HepG2 (cell line): Measurements from ENCODE around the gene CTRB2. TPM values are rescaled to one million over a fixed set of nuclear protein-coding genes. Genes with fewer than 3 reads are reported as not detected.
A peak's percentile ranks its signal among the peaks of the same experiment; 100 is the strongest.

Experiments used
- ATM ChIP-seq: fragments of 450-650 bp; IDR thresholded peaks from 2 replicates; pipeline ENCODE4 v1.7.1; 2017; ENCODE audit warnings: mild to moderate bottlenecking, borderline replicate concordance
- HNRNPH1 ChIP-seq: fragments of 200-400 bp; formaldehyde crosslinking; optimal IDR thresholded peaks from 2 replicates; pipeline ENCODE3; 2017; ENCODE audit warnings: mild to moderate bottlenecking, low read depth, low read length
- MAF1 ChIP-seq: sonication (generic); formaldehyde crosslinking; IDR thresholded peaks from 2 replicates; pipeline ENCODE4 v1.5.0; 2020; ENCODE audit warnings: missing genetic modification reagents, borderline replicate concordance
- MTF2 ChIP-seq: sonication (generic); formaldehyde crosslinking; IDR thresholded peaks from 2 replicates; pipeline ENCODE4 v1.5.0; 2020; ENCODE audit warnings: missing genetic modification reagents, borderline replicate concordance
- NKX3-1 ChIP-seq: sonication (generic); formaldehyde crosslinking; IDR thresholded peaks from 2 replicates; pipeline ENCODE4 v1.5.0; 2020; ENCODE audit warnings: missing genetic modification reagents
- NR2F1 ChIP-seq, 2 experiments: fragments of 450-650 bp in 1 of 2; formaldehyde crosslinking in 1 of 2; IDR thresholded peaks; 2 replicates each; pipeline versions ENCODE4 v1.5.0 to v1.6.1; 2016 to 2020; ENCODE audit warnings: mild to moderate bottlenecking in 1 of 2, missing compliant biosample characterization in 1 of 2, missing genetic modification reagents in 1 of 2, moderate library complexity in 1 of 2
- PHF5A ChIP-seq: IDR thresholded peaks from one replicate; pipeline ENCODE4 v1.6.1; 2018; ENCODE audit warnings: low read depth, missing genetic modification reagents; ENCODE audit not compliant: unreplicated experiment
- ZNF44 ChIP-seq: sonication (generic); formaldehyde crosslinking; IDR thresholded peaks from 2 replicates; pipeline ENCODE4 v1.5.1; 2020; ENCODE audit warnings: mild to moderate bottlenecking, missing genetic modification reagents
- ZNF782 ChIP-seq: sonication (generic); formaldehyde crosslinking; IDR thresholded peaks from 2 replicates; pipeline ENCODE4 v1.4.0; 2020; ENCODE audit warnings: missing genetic modification reagents, mild to moderate bottlenecking, borderline replicate concordance
- polyA plus RNA-seq, 8 experiments: library from polyadenylated mRNA; depleted of rRNA in 3 of 8; stranded (reverse) in 7 of 8; unstranded in 1 of 8; fragments of >200 nt; fragmentation: Illumina TruSeq in 4 of 8; extraction: Trizol in 4 of 8; gene quantifications; 2 replicates each; pipeline versions ENCODE4 v1.2.1 to v1.2.3, GENCODE V29; 2011 to 2016; ENCODE audit warnings: low read depth in 4 of 8, missing spikeins in 1 of 8, mixed read lengths in 1 of 8; ENCODE audit not compliant: insufficient read depth in 1 of 8
- total RNA-seq, 5 experiments: library from RNA; depleted of rRNA; stranded (reverse); fragments of >200 nt; fragmentation: Illumina TruSeq; extraction: Trizol; gene quantifications; 2 replicates each; pipeline ENCODE4 v1.2.3, GENCODE V29; 2016; ENCODE audit warnings: low read depth in 1 of 5
- TF ChIP-seq, protein P1 (sequence below): sonication (generic); formaldehyde crosslinking; IDR thresholded peaks from 2 replicates; pipeline ENCODE4 v1.4.0; 2020; ENCODE audit warnings: mild to moderate bottlenecking, missing genetic modification reagents
- TF ChIP-seq, protein P2 (sequence below): sonication (generic); formaldehyde crosslinking; IDR thresholded peaks from 2 replicates; pipeline ENCODE4 v1.8.1; 2023; ENCODE audit warnings: missing genetic modification reagents, inconsistent platforms, borderline replicate concordance
- TF ChIP-seq, protein P3 (sequence below): sonication (generic); formaldehyde crosslinking; IDR thresholded peaks from 2 replicates; pipeline ENCODE4 v1.5.0; 2020; ENCODE audit warnings: missing genetic modification reagents
- TF ChIP-seq, protein P4 (sequence below): IDR thresholded peaks from 2 replicates; pipeline ENCODE4 v1.6.1; 2016; ENCODE audit warnings: missing compliant biosample characterization, missing genetic modification reagents, borderline replicate concordance
- TF ChIP-seq, protein P5 (sequence below): sonication (generic); formaldehyde crosslinking; IDR thresholded peaks from 2 replicates; pipeline ENCODE4 v1.4.0; 2020; ENCODE audit warnings: missing genetic modification reagents
- TF ChIP-seq, protein P6 (sequence below): sonication (generic); formaldehyde crosslinking; IDR thresholded peaks from 2 replicates; pipeline ENCODE4 v1.5.0; 2020; ENCODE audit warnings: missing genetic modification reagents
- TF ChIP-seq, protein P7 (sequence below): IDR thresholded peaks from 2 replicates; pipeline ENCODE4 v1.6.1; 2016; ENCODE audit warnings: missing biosample characterization, missing genetic modification reagents, low read depth

The CTRB2 gene
- total and polyA plus RNA-seq, 2 of the 13 experiments (the other 11 are each of a cell fraction or from before 2014, with no cell fraction given) = 0.13 TPM; not detected in 1

DNA sequence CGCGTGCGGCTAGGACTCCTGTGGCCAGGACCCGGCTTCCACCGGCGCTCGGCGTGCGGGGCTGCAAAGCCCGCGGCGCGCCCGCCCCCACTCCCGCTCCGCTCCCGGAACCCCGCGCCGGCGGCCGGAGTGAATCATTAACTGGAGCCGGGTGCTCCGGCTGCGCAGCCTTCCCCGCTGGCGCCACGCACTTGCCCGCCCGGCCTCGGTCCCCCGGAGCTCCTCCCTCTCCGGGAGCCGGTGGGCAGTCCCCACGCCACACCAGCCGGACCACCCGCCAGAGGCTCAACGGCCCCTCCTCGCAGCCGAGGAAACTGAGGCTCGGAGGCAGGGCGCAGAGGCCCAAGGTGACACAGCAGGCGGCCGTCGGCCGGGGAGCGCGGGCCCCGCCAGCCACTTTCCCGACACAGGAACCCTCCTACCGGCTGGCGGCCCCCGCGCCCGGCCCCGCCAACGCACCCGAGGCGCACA, 43.9 kb upstream of the CTRB2 start (continued):
- TF ChIP-seq, protein P1, sequence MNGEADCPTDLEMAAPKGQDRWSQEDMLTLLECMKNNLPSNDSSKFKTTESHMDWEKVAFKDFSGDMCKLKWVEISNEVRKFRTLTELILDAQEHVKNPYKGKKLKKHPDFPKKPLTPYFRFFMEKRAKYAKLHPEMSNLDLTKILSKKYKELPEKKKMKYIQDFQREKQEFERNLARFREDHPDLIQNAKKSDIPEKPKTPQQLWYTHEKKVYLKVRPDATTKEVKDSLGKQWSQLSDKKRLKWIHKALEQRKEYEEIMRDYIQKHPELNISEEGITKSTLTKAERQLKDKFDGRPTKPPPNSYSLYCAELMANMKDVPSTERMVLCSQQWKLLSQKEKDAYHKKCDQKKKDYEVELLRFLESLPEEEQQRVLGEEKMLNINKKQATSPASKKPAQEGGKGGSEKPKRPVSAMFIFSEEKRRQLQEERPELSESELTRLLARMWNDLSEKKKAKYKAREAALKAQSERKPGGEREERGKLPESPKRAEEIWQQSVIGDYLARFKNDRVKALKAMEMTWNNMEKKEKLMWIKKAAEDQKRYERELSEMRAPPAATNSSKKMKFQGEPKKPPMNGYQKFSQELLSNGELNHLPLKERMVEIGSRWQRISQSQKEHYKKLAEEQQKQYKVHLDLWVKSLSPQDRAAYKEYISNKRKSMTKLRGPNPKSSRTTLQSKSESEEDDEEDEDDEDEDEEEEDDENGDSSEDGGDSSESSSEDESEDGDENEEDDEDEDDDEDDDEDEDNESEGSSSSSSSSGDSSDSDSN (CRISPR knock-in tag) = peak; percentile 68; the same call in 1 of the 2 replicates
- TF ChIP-seq ZNF44 (CRISPR knock-in tag) (peak; percentile 86; the same call in 1 of the 2 replicates), NR2F1 (CRISPR knock-in tag; IDR thresholded peaks at IDR 0.05) (no peak), PHF5A (CRISPR knock-in tag) (no peak), ZNF782 (CRISPR knock-in tag) (no peak), MTF2 (CRISPR knock-in tag) (0 out of 2 replicates have a peak, but pooled peaks have one; percentile 58), NKX3-1 (no peak; the same call in 1 of the 2 replicates), ATM (no peak), HNRNPH1 (no peak), MAF1 (peak; percentile 80)
- TF ChIP-seq, protein P2, sequence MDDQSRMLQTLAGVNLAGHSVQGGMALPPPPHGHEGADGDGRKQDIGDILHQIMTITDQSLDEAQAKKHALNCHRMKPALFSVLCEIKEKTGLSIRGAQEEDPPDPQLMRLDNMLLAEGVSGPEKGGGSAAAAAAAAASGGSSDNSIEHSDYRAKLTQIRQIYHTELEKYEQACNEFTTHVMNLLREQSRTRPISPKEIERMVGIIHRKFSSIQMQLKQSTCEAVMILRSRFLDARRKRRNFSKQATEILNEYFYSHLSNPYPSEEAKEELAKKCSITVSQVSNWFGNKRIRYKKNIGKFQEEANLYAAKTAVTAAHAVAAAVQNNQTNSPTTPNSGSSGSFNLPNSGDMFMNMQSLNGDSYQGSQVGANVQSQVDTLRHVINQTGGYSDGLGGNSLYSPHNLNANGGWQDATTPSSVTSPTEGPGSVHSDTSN (CRISPR knock-in tag) = peak; percentile 36; the same call in 1 of the 2 replicates
- TF ChIP-seq, protein P3, sequence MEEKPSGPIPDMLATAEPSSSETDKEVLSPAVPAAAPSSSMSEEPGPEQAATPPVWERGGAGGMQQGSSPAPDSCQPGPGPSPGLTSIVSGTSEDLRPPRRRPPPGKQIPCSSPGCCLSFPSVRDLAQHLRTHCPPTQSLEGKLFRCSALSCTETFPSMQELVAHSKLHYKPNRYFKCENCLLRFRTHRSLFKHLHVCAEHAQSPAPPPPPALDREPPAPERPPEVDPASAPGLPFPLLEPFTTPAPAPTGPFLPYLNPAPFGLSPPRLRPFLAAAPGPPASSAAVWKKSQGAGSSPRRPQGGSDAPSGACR (CRISPR knock-in tag) = peak; percentile 91; the same call in 1 of the 2 replicates
- TF ChIP-seq, protein P4, sequence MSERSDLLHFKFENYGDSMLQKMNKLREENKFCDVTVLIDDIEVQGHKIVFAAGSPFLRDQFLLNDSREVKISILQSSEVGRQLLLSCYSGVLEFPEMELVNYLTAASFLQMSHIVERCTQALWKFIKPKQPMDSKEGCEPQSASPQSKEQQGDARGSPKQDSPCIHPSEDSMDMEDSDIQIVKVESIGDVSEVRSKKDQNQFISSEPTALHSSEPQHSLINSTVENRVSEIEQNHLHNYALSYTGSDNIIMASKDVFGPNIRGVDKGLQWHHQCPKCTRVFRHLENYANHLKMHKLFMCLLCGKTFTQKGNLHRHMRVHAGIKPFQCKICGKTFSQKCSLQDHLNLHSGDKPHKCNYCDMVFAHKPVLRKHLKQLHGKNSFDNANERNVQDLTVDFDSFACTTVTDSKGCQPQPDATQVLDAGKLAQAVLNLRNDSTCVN (CRISPR knock-in tag) = no peak
- TF ChIP-seq, protein P5, sequence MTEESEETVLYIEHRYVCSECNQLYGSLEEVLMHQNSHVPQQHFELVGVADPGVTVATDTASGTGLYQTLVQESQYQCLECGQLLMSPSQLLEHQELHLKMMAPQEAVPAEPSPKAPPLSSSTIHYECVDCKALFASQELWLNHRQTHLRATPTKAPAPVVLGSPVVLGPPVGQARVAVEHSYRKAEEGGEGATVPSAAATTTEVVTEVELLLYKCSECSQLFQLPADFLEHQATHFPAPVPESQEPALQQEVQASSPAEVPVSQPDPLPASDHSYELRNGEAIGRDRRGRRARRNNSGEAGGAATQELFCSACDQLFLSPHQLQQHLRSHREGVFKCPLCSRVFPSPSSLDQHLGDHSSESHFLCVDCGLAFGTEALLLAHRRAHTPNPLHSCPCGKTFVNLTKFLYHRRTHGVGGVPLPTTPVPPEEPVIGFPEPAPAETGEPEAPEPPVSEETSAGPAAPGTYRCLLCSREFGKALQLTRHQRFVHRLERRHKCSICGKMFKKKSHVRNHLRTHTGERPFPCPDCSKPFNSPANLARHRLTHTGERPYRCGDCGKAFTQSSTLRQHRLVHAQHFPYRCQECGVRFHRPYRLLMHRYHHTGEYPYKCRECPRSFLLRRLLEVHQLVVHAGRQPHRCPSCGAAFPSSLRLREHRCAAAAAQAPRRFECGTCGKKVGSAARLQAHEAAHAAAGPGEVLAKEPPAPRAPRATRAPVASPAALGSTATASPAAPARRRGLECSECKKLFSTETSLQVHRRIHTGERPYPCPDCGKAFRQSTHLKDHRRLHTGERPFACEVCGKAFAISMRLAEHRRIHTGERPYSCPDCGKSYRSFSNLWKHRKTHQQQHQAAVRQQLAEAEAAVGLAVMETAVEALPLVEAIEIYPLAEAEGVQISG (CRISPR knock-in tag) = peak; percentile 55; the same call in 1 of the 2 replicates
- TF ChIP-seq, protein P6, sequence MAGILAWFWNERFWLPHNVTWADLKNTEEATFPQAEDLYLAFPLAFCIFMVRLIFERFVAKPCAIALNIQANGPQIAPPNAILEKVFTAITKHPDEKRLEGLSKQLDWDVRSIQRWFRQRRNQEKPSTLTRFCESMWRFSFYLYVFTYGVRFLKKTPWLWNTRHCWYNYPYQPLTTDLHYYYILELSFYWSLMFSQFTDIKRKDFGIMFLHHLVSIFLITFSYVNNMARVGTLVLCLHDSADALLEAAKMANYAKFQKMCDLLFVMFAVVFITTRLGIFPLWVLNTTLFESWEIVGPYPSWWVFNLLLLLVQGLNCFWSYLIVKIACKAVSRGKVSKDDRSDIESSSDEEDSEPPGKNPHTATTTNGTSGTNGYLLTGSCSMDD (CRISPR knock-in tag) = no peak
- TF ChIP-seq, protein P7, sequence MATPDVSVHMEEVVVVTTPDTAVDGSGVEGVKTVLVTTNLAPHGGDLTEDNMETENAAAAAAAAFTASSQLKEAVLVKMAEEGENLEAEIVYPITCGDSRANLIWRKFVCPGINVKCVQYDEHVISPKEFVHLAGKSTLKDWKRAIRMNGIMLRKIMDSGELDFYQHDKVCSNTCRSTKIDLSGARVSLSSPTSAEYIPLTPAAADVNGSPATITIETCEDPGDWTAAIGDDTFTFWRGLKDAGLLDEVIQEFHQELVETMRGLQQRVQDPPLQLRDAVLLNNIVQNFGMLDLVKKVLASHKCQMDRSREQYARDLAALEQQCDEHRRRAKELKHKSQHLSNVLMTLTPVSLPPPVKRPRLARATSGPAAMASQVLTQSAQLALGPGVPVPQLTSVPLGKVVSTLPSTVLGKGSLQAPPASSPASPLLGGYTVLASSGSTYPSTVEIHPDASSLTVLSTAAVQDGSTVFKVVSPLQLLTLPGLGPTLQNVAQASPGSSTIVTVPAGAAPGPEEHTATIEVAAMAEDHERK = no peak
